RPMI7951 (cell line): ENCODE data around the gene ST6GALNAC2. TPM values are rescaled to one million over a fixed set of nuclear protein-coding genes. Genes with fewer than 3 reads are reported as not detected.
"Not testable (repeated sequence)": the region's sequence is repeated elsewhere in the genome, so short reads cannot be mapped to it uniquely, and the experiment has no call there.

ENCODE experiments used
- DNase-seq: peaks from one replicate; pipeline ENCODE4 v3.0.0-alpha.2; 2012; ENCODE audit warnings: low read depth
- total RNA-seq: library from RNA; depleted of rRNA; stranded (reverse); fragments of >200 nt; shearing (Covaris generic); gene quantifications from 2 replicates; pipeline ENCODE4 v1.2.3, GENCODE V29; 2014; rRNA removed

Gene ST6GALNAC2
- total RNA-seq = 10.7 and 11.4 TPM in 2 replicates

- peak; percentile 73 for DNase-seq
Observed at GRCh38 chr17:76585649-76586593, at the start of gene ST6GALNAC2. Gene ST6GALNAC2, minus strand, starts transcription at chr17:76585860. Its CDS starts 52 bp downstream, at chr17:76585808.

- DNase-seq = peak; percentile 33
Observed at GRCh38 chr17:76635039-76635438, 49.4 kb upstream of the ST6GALNAC2 start.

- no peak for DNase-seq
Observed at GRCh38 chr17:76633628-76634328, 48.1 kb upstream of the ST6GALNAC2 start.

- no peak for DNase-seq
Observed at GRCh38 chr17:76631821-76632565, 46.3 kb upstream of the ST6GALNAC2 start.

DNA sequence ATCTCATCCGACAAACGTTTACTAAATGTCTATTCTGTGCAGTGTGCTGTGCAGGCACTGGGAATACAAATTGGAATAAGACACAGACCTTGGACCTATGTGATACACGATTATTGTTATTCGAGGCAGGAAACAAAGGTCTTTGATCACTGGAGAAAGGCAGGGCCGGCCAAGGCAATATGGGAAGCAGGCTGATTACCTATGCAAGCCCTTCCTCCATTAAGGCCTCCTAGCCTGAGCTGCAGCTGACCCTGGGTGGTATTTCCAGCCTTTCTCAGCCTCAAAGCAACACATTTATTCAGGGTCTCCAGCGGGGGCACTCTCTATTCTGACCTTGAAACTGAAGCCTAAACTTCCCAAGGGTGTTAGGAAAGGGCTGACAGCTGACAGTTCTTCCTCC, 44.5 kb upstream of the ST6GALNAC2 start:
- no peak for DNase-seq

DNA sequence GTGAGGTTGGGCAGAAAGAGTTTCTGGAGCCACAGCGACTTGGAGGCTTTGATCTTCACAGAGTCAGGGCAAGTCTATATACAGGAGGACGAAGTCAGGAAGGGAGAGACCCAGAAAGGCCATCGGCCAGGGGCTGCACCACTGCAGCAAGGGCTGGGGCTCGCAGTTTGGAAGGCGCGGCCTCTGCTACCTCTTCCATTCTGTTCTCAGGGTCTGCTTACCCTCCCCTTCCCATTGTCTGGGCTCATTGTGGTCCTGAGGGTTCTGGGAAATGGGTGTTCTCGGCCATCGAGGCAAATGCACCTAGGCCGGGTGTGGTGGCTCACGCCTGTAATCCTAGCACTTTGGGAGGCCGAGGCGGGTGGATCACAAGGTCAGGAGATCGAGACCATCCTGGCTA, 41.9 kb upstream of the ST6GALNAC2 start:
- DNase-seq = no peak

DNA sequence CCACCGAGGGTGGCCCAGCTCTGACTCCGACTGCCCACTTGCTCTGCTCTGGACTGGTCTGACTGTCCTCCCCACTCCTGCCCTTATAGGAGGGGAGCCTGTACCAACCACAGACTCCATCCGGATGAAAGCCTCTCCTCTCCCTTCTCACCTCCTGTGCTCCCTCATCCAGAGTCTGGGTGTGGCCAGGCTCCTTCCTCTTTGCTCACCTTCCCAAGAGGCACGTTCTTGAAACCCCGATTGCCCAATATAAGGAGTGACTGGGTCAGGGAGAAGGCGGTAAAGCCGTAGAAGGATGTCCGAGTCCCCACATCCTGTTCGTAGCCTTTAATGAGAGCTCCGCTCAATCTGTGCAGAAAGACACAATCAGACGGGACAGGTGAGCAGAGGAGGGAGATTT, 40.8 kb upstream of the ST6GALNAC2 start:
- DNase-seq = no peak

DNA sequence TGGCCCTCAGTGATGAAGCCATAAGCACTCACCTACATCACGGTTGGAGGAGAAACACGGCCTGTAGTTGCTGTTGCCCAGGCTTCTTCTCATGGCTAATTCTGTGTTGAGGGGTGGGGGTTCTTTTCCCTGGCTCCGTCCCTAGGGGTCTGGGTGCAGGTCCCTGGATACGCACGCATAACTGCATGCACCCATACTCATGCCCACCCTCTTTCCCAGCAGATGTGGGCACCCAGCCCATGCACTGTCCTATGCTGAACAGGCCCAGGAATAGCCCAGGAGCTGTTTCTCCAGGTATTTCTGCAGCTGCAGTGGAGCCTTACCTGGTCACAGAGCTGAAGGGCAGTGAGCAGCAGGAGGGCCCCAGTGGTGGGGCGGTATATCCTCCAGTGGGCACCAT, 39.8 kb upstream of the ST6GALNAC2 start:
- no peak for DNase-seq

DNA sequence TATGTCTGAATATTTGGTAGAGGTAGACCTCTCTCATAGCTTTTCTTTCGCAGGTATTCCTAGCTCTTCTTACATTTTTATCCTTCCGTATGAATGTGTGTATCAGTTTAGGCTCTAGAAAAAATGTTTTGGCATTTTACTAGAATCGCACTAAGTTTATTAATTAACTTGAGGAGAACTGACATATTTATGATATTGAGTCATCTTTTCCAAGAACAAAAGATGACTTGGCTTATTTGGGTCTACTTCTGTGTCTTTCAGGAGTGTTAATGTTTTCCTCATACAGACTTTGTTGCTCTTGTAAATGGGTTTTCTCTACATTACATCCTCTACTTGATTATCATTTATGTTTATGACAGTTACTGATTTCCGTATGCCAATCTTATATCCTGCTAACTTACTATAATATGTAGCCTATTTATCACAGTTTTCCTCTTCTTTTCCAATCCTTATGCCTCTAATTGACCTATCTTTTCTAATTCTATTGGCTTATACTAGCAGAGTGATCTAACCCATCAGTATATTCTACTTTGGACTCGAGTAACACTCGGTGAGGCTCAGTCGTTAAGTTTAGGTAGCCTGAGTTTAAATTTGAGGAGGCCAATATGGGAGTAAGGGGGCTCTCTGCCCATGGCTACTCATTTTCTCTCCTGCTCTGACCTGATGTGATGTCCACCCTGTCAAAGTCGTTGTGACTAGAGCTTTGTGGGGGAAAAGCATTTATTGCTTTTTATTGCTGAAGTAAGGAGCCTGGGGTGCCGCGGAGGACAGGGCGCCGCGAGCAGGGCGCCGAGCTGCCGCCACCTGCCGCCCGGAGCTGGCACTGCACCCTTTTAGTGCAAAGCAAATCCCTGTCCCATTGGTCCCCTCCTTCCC, 37.8 kb upstream of the ST6GALNAC2 start:
- DNase-seq = peak; percentile 55

- no peak for DNase-seq
Observed at GRCh38 chr17:76617838-76618237, 32.2 kb upstream of the ST6GALNAC2 start.

DNA sequence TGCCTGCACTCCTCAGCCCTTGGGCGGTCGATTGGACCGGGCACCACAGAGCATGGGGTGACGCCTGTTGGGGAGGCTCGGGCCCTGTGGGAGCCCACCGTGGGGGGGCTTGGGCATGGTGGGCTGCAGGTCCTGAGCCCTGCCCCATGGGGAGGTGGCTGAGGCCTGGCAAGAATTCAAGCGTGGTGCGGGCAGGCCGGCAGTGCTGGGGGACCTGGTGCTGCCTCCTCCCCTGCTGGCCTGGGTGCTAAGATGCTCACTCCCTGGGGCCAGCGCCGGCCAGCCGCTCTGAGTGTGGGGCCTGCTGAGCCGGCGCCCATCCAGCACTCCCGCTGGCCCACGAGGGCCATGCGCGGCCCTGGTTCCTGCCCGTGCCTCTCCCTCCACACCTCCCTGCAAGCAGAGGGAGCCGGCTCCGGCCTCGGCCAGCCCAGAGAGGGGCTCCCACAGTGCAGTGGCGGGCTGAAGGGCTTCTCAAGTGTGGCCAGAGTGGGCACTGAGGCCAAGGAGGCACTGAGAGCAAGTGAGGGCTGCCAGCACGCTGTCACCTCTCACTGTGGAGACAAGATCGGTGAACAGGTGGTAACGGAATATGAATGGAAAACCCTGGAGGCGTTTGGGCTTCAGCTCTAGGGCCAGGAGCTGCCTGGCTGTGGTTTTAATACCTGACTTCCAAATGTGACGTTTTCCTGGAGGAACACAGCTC, 29.4 kb upstream of the ST6GALNAC2 start:
- no peak for DNase-seq

- not testable (repeated sequence) for DNase-seq
Observed at GRCh38 chr17:76614064-76614759, 28.6 kb upstream of the ST6GALNAC2 start.

GRCh38 chr17:76612977-76613851, 27.6 kb upstream of the ST6GALNAC2 start:
- no peak for DNase-seq

DNA sequence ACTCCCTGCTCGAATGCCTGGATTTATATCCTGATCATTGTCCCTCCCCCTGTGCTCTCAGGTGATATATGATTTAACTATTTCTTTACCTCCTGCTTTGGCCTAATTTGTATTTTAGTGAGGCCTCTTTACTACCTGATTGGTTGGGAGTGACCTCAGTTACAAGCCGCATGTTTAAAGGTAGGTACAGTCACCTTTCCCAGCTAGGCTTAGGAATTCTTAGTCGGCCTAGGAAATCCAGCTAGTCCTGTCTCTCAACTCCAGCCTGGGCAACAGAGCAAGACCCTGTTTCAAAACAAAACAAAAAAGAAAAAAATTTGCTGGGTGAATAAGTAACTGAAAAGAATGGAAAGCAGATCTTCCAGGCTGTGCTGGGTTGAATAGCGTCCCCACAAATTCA, 26.8 kb upstream of the ST6GALNAC2 start:
- DNase-seq = no peak

DNA sequence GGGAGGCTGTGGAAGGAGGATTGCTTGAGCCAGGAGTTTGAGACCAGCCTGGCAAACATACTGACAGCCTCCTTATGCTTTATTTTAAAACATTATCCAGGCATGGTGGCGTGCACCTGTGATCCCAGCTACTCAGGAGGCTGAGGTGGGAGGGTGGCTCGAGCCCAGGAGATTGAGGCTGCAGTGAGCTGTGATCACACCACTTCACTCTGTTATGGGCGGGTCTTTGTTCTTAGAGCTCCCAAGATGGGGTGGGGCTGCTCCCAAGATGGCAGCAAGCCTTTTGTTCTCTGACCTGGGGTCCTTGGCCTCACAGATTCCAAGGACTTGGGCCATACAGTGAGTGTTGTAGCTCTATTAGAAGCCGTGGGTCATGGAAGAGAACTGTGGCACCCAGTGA, 26.1 kb upstream of the ST6GALNAC2 start:
- DNase-seq = no peak

- DNase-seq = not testable (repeated sequence)
Observed at GRCh38 chr17:76611080-76611749, 25.6 kb upstream of the ST6GALNAC2 start.

DNA sequence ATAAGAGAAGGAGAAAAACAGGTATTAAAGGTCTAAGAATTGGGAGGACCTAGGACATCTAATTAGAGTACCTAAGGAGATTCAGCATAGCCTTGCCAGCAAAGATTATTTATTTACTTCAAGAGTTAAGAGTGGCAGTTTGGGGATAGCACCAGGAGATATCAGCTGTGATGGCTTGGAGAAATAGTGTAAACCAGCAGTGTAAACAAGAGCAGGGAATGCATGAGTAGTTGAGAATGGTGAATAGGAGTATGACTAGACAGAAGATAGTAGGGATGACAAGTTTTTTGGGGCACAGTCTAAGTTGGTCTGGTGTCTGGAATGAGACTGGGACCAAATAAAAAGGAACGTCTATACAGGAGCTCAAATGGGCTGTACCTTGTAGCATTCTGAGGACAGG, 21.0 kb upstream of the ST6GALNAC2 start:
- not testable (repeated sequence) for DNase-seq

GRCh38 chr17:76601065-76601464, 15.4 kb upstream of the ST6GALNAC2 start:
- DNase-seq = no peak
